Vagina (tissue), 2 donors: ENCODE measurements around the gene NDUFS2. TPM values are rescaled to one million over a fixed set of nuclear protein-coding genes. Genes with fewer than 3 reads are reported as not detected.

ENCODE experiments used
- DNase-seq, 2 donors: peaks; one replicate each; pipeline ENCODE4 v3.0.0-alpha.2; 2017; ENCODE audit errors: extremely low spot score in 2 of 2
- H3K27ac ChIP-seq: fragments of 200-600 bp; sonication (generic); one replicate; pipeline ENCODE4 v1.5.1; 2019
- H3K27me3 ChIP-seq: fragments of 200-600 bp; sonication (generic); one replicate; pipeline ENCODE4 v1.5.1; 2019
- H3K36me3 ChIP-seq, 2 donors: fragments of 200-600 bp; sonication (generic); one replicate each; pipeline ENCODE4 v1.5.1; 2017 to 2019
- H3K4me1 ChIP-seq: fragments of 200-600 bp; sonication (generic); one replicate; pipeline ENCODE4 v1.5.1; 2019
- H3K4me3 ChIP-seq, 2 donors: fragments of 200-600 bp; sonication (generic); 1 replicate in 1 of 2; 2 replicates in 1 of 2; pipeline ENCODE4 v1.5.1; 2016 to 2019
- H3K9me3 ChIP-seq: fragments of 200-600 bp; sonication (generic); one replicate; pipeline ENCODE4 v1.5.1; 2019
- CTCF ChIP-seq, 3 experiments: fragments of 450-650 bp in 2 of 3; fragments of 200-600 bp in 1 of 3; sonication (generic) in 1 of 3; IDR thresholded peaks; one replicate each; pipeline ENCODE4 v1.5.1; 2017 to 2019; ENCODE audit warnings: antibody characterized with exemption in 3 of 3, mild to moderate bottlenecking in 2 of 3, moderate library complexity in 2 of 3
- POLR2A ChIP-seq, 2 donors: fragments of 450-650 bp; IDR thresholded peaks; one replicate each; pipeline ENCODE4 v1.6.1; 2017; ENCODE audit warnings: antibody characterized with exemption in 2 of 2, mild to moderate bottlenecking in 2 of 2, moderate library complexity in 2 of 2
- POLR2AphosphoS5 ChIP-seq, 2 donors: sonication (generic); formaldehyde crosslinking; IDR thresholded peaks; one replicate each; pipeline ENCODE4 v1.9.0; 2017; ENCODE audit warnings: antibody characterized with exemption in 2 of 2, mild to moderate bottlenecking in 2 of 2, low read depth in 1 of 2; ENCODE audit not compliant: insufficient read depth in 1 of 2
- intact Hi-C: fragments of 100-400 bp; cut with DNase I; formaldehyde crosslinking; loops from one replicate; pipeline ENCODE4 v1.15.1; 2023
- total RNA-seq: library from RNA; depleted of rRNA; stranded (reverse); fragments of >200 nt; gene quantifications from one replicate; pipeline ENCODE4 v1.2.3, GENCODE V29; 2016

Gene NDUFS2
- total RNA-seq, 1 donor from 2014 or later: 104 TPM

- intact Hi-C loops: no loop called here
Observed at GRCh38 chr1:161200992-161201835, 953 bp upstream of the NDUFS2 start.

GRCh38 chr1:161206411-161207140 lies 4.4 kb downstream of the NDUFS2 start:
- H3K9me3 ChIP-seq: no peaks in the 10 kb centered on the region
- H3K27me3 ChIP-seq: no peaks in the 10 kb centered on the region
- H3K4me3 ChIP-seq: no peak overlapping the region
- H3K27ac ChIP-seq: peak overlapping the region; percentile 74
- H3K4me1 ChIP-seq: peaks cover 50% of the 10 kb centered on the region
- DNase-seq: no peak
- TF ChIP-seq CTCF (IDR thresholded peaks at IDR 0.05) (no peak), POLR2A (IDR thresholded peaks at IDR 0.05) (no peak), POLR2AphosphoS5 (IDR thresholded peaks at IDR 0.05; ENCODE audit: insufficient read depth in 1 of 2, low read depth in 1 of 2) (no peak)
- peaks cover 0 to 43% of the 10 kb centered on the region in 2 donors for H3K36me3 ChIP-seq
- intact Hi-C loops: no loop called here

More at GRCh38 chr1:161200992-161201835, 953 bp upstream of the NDUFS2 start:
- Histone ChIP-seq H3K27me3 (no peaks in the 10 kb centered on the region), H3K4me3 (peak overlapping the region; percentile 82 to 88), H3K9me3 (no peaks in the 10 kb centered on the region), H3K36me3 (peaks cover 0 to 11% of the 10 kb centered on the region in 2 donors), H3K4me1 (peaks cover 85% of the 10 kb centered on the region), H3K27ac (peak overlapping the region; percentile 97)
- TF ChIP-seq POLR2A (IDR thresholded peaks at IDR 0.05) (peak in 1 of 2 donors; percentile 6), CTCF (IDR thresholded peaks at IDR 0.05) (no peak), POLR2AphosphoS5 (IDR thresholded peaks at IDR 0.05; ENCODE audit: insufficient read depth in 1 of 2, low read depth in 1 of 2) (no peak)
- peak in 1 of 2 donors; percentile 96 for DNase-seq

GRCh38 chr1:161207173-161207572 lies 5.0 kb downstream of the NDUFS2 start:
- Histone ChIP-seq H3K4me1 (peaks cover 48% of the 10 kb centered on the region), H3K4me3 (no peak overlapping the region), H3K9me3 (no peaks in the 10 kb centered on the region), H3K27me3 (no peaks in the 10 kb centered on the region), H3K27ac (peak overlapping the region; percentile 74), H3K36me3 (peaks cover 0 to 49% of the 10 kb centered on the region in 2 donors)
- TF ChIP-seq POLR2AphosphoS5 (IDR thresholded peaks at IDR 0.05; ENCODE audit: insufficient read depth in 1 of 2, low read depth in 1 of 2) (peak; percentile 30 to 69), CTCF (IDR thresholded peaks at IDR 0.05) (no peak), POLR2A (IDR thresholded peaks at IDR 0.05) (peak in 1 of 2 donors; percentile 26)
- peak in 1 of 2 donors; percentile 94 for DNase-seq
- intact Hi-C loops: no loop called here

GRCh38 chr1:161209790-161210409 lies 7.7 kb downstream of the NDUFS2 start:
- Histone ChIP-seq H3K4me3 (no peak overlapping the region), H3K27me3 (no peaks in the 10 kb centered on the region), H3K4me1 (peaks cover 25% of the 10 kb centered on the region), H3K36me3 (peaks cover 7 to 64% of the 10 kb centered on the region in 2 donors), H3K27ac (no peak overlapping the region), H3K9me3 (no peaks in the 10 kb centered on the region)
- intact Hi-C loops: no loop called here
- DNase-seq: no peak
- no peak for TF ChIP-seq POLR2A (IDR thresholded peaks at IDR 0.05)
- peak; percentile 57 to 85 (median 73) for TF ChIP-seq CTCF (IDR thresholded peaks at IDR 0.05)
